Stimulated activated CD4-positive, alpha-beta T cell treated with anti-CD3 and anti-CD28 coated beads, Interleukin-1b, Interleukin-23, amount 100 ng/mL, for 4 hours (primary cell): ENCODE results near the gene GOLGA6L10.
"Not testable (repeated sequence)": the region's sequence is repeated elsewhere in the genome, so short reads cannot be mapped to it uniquely, and the experiment has no call there.

Experiments
- DNase-seq, 2 donors: peaks; one replicate each; pipeline ENCODE4 v3.0.0-alpha.2; 2020; ENCODE audit warnings: low read depth in 2 of 2

The GOLGA6L10 gene, protein sequence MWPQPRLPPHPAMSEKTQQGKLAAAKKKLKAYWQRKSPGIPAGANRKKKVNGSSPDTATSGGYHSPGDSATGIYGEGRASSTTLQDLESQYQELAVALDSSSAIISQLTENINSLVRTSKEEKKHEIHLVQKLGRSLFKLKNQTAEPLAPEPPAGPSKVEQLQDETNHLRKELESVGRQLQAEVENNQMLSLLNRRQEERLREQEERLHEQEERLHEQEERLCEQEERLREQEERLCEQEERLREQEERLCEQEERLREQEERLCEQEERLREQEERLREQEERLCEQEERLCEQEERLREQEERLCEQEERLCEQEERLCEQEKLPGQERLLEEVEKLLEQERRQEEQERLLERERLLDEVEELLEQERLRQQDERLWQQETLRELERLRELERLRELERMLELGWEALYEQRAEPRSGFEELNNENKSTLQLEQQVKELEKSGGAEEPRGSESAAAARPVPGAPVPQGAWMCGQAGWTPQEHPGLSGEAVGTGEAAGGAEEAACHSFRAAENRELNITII

DNA sequence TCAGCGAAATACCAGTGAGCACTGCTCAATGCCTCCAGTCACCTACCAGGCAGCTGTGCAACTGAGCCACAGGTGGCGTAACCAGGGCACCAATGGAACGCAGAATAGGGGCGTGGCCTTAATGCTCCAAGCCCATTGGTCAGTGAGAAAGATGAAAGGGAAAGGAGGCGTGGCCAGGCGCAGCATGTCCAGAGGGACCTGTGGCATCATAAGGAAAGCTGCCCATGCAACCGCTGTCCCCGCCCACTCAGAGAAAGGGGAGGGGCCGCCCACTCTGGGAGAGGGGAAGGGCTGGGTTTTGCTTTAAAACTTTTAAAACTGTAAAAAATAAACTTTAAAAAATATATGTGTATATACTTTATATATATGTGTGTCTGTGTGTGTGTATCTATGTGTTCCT is at the start of gene GOLGA6L10:
TSS of gene GOLGA6L10 (minus strand) at position 101 of the 400 bp plus-strand sequence. CDS start at position 1, 100 bp downstream.
- not testable (repeated sequence) for DNase-seq

DNA sequence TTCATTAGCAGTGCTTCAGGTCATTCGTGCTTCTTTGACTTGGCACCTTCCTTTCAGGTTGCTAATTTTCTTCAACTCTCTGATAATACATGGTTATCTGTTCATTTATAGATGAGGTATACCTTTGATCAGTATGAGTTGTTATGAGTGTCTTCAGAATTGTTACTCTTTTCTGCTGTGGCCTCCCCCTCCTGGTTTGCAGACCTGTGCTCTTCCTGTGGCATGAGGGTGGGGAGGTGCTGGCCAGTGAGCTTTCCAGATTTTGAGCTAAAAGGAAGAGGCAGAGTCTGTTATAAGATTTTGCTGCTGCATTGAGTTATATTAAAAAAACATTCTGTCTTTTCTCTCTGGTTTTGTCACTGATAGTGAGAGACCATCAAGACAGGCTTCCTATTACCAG is 49.5 kb upstream of the GOLGA6L10 start:
- DNase-seq, result no peak

DNA sequence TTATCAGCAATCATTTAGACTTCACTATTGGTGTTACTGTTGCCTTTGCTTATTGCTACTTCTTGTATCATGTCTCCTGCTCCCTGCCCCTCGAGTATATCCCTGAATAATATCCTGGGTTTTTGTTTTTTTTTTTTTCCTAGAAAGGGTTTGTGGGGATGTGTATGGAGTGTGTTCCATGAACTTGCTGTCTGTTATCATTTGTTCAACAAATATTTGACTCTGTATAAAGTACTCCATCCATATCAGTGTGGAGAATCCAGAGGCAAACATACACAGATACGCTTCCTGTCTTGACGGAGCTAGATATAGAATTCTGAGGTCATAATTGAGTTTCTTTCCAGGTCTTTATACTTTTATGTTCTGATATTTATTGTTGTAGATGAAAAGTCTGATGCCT is 48.5 kb upstream of the GOLGA6L10 start:
- DNase-seq, result no peak

DNA sequence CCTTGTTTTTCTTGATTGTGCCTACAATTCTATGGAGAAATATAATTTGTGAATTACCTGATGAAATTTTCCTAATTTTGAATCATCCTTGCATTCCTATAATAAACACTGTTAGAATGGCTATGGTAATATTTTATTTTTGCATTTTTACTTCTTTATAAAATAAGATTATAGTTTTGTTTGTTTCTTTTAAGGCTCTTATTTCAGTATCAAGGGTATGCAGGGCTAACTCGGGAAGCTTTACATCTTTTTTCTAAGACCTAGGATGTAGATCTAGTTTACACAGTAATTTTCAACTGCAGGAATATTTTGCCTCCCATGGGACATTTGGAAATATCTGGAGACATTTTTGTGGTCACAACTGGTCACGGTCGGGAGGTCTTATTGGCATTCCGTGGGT is 46.5 kb upstream of the GOLGA6L10 start:
- DNase-seq, result not testable (repeated sequence)

DNA sequence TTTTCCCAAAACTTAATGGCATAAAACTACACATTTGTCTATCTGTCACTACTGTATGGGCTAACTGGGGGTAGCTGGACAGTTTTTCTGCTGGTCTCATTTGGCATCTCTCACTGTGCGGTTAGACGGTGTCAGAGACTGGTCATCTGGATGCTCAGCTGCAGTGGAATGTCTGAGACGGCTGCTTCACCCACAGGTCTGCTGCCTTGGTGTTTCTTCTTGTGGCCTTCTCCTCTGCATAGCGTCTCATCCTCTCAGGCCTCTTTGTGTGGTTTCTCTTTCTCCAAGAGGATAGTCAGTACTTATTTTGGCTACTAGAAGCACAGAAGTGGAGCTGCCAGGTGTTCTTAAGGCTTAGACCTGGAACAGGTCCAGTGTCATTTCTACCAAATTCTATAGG is 44.4 kb upstream of the GOLGA6L10 start:
- DNase-seq, result no peak

DNA sequence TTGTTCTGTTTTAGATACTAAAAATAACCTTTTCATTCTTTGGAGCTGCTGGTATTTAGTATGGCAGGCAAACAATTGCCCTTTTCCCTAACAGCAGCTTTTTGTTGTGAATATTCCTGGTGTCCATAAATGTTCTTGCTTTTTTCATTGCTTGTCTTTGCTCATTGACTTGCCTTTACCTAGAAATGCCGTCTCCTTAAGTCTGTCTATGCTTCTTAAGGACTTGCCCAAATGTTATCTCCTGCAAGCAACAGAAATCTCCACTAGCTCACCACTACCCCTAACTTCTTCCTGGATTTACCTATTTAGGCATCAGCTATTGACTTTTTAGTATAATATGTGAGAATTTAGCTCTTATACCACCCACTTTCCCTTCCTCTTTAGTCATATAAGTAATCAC is 42.8 kb upstream of the GOLGA6L10 start:
- DNase-seq, result not testable (repeated sequence)

DNA sequence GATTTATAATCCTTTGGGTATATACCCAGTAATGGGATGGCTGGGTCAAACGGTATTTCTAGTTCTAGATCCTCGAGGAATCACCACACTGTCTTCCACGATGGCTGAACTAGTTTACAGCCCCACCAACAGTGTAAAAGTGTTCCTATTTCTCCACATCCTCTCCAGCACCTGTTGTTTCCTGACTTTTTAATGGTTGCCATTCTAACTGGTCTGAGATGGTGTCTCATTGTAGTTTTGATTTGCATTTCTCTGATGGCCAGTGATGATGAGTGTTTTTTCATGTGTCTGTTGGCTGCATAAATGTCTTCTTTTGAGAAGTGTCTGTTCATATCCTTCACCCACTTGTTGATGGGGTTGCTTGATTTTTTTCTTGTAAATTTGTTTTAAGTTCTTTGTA is 40.9 kb upstream of the GOLGA6L10 start:
- not testable (repeated sequence) for DNase-seq

DNA sequence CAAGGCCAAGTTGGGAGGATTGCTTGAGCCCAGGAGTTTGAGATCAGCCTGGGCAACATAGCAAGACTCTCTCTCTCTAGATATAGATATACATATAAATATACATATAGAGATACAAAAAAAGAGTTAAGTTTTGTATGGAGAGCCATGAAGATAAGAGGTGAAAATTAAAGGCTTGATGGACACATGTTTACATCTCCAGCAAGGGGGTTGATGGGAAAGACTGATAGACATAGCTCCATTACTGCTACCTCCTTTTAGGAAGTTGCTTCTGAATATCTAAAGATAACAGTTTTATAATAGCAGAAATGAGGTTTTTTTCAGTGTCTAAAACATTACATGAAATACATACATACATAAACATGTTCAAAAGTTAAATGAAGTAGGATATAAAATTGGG is 37.9 kb upstream of the GOLGA6L10 start:
- not testable (repeated sequence) for DNase-seq

DNA sequence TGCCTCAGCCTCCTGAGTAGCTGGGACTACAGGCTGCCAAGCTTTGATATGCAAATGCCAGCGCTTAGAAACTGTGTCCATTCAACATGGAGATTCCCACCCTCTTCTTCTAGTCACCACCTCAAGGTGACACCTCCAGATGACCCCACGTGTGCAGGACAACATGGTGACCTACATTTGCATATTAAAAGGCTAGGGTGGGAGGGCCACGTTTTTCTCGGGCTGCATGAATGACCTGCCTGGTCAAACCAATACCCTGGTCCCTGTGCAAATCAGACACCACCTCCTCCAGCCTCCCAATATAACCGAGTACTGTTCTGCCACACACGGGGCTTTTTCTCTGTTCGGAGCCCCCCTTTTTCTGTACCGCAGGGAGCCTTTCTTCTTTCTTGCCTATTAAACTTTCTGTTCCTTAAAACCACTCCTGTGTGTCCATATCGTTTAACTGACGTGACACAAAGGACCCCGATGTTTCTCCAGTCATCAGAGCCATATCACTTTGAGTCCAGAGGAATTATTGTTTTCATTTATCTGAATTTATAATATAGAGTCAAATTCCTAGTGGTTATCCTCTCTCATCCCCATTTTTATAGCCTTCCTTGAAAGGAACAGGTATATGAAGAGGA is 32.2 kb upstream of the GOLGA6L10 start:
- not testable (repeated sequence) for DNase-seq

DNA sequence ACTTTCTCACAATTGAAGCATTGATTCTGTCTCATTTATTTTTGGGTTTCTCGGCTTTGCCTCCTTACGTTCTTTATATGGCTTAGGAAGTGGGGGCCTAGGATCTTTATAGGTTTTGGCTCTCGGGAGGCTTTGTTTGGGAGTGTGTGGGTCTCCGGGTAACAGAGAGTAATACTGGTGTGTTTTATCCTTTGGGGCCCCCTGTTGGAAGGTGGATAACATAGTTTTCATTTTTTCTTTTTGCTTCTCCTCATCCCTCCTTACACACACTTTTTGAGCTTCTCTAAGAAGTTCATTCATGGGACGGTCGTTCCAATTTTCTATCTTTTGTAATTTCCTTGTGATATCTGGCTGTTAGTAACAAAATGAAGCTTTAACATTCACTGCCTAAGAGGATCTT is 30.3 kb upstream of the GOLGA6L10 start:
- not testable (repeated sequence) for DNase-seq

DNA sequence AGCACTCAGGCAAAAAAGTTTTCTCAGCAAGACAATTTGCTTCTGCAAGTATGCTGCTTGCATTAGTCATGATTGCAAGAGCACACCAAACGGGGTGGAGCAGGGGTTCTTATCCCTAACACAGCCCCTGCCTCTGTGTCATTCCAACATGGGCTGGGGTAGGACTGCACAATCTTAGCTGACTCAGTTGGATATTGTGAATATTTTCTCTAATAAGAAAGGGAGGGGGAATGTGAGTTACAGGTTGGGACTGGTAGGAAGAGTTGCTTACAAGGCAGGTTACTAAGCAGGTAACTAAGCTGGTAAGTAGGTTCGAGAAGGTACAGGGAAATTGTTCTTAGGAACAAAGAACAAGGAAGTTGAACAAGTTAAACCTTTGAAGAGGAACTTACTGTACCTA is 24.4 kb upstream of the GOLGA6L10 start:
- DNase-seq, result not testable (repeated sequence)

DNA sequence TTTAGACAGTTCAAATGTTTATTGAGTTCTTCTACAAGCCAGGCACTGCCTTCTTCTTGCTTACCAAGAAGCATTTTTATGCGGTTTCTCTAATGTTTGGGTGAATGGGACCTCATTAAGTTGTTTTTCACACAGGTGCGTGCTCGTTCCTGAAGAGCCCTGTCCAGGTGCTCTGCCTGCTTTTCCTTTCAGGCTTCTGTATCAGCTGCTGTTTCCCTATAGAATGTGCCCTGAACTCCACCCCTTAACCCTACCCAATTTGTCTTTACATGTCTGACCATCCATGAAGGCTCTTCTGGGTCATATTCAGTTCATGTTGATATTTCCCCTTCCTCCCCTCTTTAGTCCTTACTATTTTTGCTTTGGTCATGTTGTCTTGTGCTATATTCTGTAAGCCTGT is 22.4 kb upstream of the GOLGA6L10 start:
- no peak for DNase-seq

DNA sequence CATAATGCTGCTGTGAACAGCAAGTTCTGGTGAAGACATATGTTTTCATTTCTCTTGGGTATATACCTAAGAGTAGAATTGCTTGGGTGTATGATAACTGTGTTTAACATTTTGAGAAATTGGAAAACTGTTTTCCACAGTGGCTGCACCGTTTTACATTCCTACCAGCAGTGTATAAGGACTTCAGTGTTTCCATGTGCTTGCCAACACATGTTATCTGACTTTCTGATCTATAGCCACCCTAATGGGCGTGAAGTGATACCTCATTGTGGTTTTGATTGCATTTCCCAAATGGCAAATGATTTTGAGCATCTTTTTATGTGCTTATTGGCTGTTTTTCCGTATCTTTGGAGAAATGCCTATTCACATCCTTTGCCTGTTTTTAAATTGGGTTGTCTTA is 18.5 kb upstream of the GOLGA6L10 start:
- DNase-seq, result not testable (repeated sequence)

DNA sequence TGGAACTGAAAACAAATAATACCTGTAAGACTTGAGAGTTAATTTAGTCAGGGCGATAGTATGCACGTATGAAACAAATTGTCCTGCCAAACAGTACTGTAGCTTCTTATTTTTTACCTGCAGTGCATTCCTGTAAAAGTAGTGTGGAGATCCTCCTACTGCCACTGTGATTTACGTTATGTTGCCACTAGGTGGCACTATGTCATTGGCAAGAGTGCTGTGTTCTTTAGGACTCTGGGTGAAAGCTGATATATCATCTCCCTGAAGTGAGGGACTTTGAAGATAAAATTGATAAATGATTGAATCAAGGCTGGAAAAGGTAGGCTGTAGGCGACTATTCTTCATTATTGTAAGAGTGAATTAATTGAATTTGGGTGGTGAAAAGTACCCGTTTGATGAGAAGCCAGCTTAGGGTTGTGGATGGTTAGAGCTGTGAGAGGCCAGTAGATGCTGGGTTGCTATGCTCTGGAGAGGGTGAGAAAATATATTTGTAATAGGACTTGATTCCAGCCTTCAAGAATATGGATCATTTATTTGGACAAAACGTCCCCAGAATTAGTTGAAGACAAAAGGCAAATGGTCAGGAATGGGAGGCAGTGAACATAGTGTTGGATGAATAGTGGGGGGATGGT is 16.5 kb upstream of the GOLGA6L10 start:
- DNase-seq, result peak in 1 of 2 donors; percentile 56

DNA sequence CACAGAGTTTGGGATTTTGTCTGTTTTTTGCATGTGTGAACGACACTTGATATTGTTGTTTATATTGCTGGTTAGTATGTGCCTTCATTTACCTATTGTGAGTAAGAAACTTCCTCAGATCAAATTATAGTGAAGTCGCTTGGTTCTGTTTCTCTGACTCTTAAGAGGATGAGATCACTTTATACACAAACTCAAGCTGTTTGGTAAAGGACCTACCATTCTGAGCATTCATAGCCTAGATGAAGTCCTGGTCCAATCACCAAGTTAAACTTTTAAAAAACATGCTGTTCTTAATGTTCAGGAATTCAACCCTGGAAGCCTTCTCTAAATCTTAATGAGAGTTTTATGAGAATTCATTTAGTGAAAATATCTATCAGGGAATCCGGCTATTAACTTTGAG is 15.3 kb upstream of the GOLGA6L10 start:
- not testable (repeated sequence) for DNase-seq

DNA sequence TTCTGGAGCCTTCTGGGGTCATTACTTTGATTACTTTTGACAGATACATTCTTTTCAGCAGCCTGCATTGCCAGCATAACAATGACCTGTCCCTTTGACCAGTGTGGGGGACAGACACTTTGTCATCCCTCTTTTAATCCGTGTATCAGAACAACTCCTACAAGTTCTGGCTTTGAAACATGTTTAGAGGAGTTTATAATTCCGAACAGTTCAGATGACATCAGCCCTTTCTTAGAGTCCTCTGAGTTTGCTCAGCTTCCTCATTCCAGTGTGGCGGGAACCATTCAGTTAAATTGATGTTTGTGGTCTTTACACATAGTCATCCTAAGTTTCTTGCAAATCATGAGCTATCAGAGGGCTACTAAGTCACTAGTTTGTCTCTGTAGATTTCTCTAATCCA is 13.5 kb upstream of the GOLGA6L10 start:
- not testable (repeated sequence) for DNase-seq

DNA sequence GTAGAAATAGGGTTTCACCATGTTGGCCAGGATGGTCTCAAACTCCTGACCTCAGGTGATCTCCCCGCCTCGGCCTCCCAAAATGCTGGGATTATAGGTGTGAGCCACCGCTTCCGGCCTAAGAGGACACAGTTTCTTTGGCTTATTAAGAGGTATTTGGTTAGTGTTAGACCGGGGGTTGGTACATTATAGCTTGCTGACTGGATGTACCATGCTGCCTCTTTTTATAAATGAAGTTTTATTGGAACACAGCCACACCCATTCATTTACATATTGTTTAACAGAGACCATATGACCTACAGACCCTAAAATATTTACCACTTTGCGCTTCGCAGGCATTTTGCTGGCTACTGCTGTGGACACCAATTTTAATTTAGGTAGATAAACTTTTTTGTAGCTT is 11.3 kb upstream of the GOLGA6L10 start:
- not testable (repeated sequence) for DNase-seq

DNA sequence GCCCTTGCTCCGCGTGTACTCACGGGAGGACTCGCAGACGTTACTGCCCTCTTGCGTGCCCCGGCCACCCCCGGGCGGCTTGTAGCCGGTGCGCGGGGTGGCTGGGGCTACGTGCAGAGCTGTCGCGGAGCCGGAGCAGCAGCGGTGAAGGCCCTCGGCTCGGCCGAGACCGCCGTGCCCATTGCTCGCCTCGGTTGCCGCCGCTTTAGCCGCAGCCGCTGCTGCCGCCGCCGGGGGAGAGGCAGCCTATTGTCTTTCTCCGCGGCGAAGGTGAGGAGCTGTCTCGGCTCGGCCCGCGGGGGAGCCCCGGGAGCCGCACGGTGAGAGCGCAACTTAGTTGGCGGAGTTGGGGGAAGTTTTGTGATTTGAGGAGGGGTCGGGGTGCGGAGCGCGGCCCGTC is 5.8 kb upstream of the GOLGA6L10 start:
- not testable (repeated sequence) for DNase-seq

DNA sequence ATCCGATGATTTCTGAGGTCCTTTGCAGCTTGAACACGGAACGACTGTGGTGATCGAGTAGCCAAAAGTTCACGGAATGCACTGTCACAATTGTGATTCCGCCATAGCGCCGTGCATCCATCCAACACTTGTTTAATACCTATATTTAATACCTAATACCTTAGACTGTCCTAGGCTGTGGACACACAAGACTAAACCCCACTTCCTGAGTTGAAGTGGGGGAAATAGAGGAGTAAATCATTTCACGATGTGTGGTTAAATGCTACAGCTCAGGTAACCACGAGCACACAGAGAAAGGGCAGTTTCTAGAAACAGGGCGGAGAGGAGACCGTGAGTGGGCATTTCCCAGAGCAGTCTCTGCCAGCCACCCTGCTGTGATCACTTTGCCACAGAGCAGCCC is 5.3 kb upstream of the GOLGA6L10 start:
- DNase-seq, result not testable (repeated sequence)

DNA sequence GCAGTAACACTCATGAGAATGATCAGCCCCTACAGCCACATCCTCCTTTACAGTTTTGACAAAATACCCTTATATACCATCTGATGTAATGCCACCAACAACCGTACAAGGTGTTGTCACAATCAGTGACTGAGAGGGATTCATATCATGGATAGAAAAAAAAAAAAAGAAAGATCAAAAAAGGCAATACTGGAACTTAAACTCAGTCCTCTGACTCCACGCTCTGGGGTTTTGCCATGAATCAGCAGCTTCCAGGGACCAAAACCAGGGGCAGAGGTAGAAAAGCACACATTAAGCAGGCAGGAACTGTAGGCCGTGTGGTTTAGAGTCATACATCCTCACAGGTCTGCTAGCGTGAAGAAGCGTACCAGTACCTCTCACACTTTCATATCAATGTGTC is 1.6 kb downstream of the GOLGA6L10 start:
- not testable (repeated sequence) for DNase-seq

DNA sequence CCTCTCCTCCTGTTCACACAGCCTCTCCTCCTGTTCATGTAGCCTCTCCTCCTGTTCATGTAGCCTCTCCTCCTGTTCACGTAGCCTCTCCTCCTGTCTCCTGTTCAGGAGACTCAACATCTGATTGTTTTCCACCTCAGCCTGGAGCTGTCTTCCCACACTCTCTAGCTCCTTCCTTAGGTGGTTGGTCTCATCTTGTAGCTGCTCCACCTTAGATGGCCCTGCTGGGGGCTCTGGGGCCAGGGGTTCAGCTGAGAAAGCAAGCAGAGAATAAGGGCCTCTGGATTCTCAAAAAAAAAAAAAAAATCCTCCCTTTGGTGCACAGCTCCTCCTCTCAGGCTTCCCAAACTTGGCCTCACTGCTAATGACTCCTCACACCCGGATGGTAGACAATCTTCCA is 4.1 kb downstream of the GOLGA6L10 start:
- DNase-seq, result not testable (repeated sequence)

DNA sequence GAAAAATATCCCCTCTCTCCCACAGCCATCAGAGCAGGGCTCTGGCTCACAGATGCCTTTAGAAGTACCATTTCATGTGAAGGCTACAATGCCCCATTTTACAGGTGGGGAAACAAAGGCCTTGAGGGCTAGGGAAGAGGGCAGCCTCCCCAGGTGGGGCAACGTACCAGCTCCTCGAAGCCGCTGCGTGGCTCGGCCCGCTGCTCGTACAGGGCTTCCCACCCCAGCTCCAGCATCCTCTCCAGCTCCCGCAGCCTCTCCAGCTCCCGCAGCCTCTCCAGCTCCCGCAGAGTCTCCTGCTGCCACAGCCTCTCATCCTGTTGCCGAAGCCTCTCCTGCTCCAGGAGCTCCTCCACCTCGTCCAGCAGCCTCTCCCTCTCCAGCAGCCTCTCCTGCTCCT is 4.9 kb downstream of the GOLGA6L10 start:
- not testable (repeated sequence) for DNase-seq
